GM12874 (cell line): ENCODE measurements around the gene MYO1E.

Experiments
- CTCF ChIP-seq: IDR thresholded peaks from 2 replicates; pipeline ENCODE4 v1.5.1; 2011; ENCODE audit warnings: low read depth, mild to moderate bottlenecking, control low read depth, low read length, moderate library complexity; ENCODE audit not compliant: insufficient read depth

Gene MYO1E

GRCh38 chr15:59191855-59192237, 180.8 kb downstream of the MYO1E start:
- TF ChIP-seq CTCF, result no peak

DNA sequence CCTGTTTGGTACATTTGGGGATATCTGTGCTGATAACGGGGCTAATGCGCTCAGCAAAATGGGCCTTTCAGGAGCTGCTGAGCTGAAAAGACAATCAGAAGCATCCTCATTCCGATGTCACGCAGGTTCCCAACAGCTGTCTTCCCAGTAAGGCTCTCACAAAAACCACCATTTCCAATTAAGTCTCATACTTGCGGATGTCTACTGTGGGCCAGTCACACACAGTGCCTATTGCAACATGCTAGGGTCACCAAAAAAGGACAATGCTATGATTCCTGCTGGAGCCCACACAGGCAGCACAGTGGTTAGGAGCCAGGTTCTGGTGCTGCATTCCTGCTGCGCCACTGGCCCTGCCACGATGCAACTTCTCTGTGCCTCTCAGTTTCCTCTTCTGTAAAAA, 182.4 kb downstream of the MYO1E start:
- TF ChIP-seq CTCF, result no peak

- TF ChIP-seq CTCF, result no peak
These were observed 183.4 kb downstream of the MYO1E start for GRCh38 chr15:59189241-59189640.

GRCh38 chr15:59186501-59186900, 186.2 kb downstream of the MYO1E start:
- no peak for TF ChIP-seq CTCF

- no peak for TF ChIP-seq CTCF
These were observed 186.9 kb downstream of the MYO1E start for GRCh38 chr15:59185725-59186124.

- TF ChIP-seq CTCF, result no peak
These were observed 191.6 kb downstream of the MYO1E start for GRCh38 chr15:59180945-59181600.

GRCh38 chr15:59179717-59180116, 193.0 kb downstream of the MYO1E start:
- no peak for TF ChIP-seq CTCF
